RWPE1 (cell line): ENCODE measurements around the gene PPFIA2.
"Not testable (repeated sequence)": the region's sequence is repeated elsewhere in the genome, so short reads cannot be mapped to it uniquely, and the experiment has no call there.

Source experiments
- CTCF ChIA-PET: fragments of 350-600 bp; sonication (Branson Sonifier 250); formaldehyde crosslinking; extraction: SDS; loops from one replicate; lab custom pipeline; 2021; lab: Yijun Ruan, JAX
- POLR2A ChIA-PET: fragments of 400-600 bp; formaldehyde crosslinking; extraction: SDS; loops from one replicate; lab custom pipeline; 2020; ENCODE audit warnings: antibody characterized with exemption; ENCODE audit not compliant: low non-redundant PET; lab: Yijun Ruan, JAX
- DNase-seq: peaks from one replicate; pipeline ENCODE4 v3.0.0; 2012; ENCODE audit warnings: low spot score
- H3K27ac ChIP-seq: fragments of 450-650 bp; 2 replicates; pipeline ENCODE4 v1.5.1; 2017
- CTCF ChIP-seq: fragments of 450-650 bp; conservative IDR thresholded peaks from 2 replicates; pipeline ENCODE4 v1.5.1; 2017; ENCODE audit warnings: low read depth, mild to moderate bottlenecking

Gene PPFIA2

GRCh38 chr12:81610955-81611889 is 147.9 kb downstream of the PPFIA2 start:
- no peak overlapping the region for H3K27ac ChIP-seq
- TF ChIP-seq CTCF, result 0 out of 2 replicates have a peak, but pooled peaks have one; percentile 23
- no peak for DNase-seq
- ChIA-PET CTCF (interaction anchor here (0.6 to 1.2 kb wide), 5 partner anchors 57 to 1073 kb away, joined by 3 to 5 read pairs (median 3); no protein-coding TSS in a partner anchor), POLR2A (no interaction called here)

DNA sequence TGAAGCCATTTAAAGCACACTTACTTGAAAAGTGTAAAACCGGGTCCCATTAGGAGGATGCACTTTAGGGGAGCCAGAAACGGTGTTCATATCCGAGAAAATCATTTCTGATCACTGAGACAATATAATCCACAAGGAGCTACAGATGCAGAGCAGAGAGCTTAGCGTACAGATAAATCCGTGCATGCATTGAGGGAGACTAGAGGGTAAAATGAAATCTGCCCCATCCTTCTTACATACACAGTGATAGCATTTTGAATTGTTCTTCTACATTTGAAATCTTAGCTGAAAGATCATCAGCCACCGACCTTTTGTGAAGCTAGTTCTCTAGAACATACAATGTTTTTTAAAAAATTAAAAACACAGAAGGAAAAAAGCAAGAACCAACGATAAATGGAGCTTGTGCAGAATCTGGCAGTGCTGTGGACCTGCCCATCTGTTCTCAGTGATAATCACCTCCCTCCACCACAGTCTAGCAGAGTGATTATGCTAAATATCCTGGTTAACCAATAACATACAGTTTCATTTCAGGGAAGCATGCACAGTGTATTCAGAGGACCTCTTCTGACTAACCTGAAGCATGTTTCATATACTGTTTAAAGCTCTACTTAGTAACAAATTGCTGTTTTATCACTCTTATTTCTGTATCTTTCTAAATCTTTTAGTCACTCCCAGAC is 161.1 kb downstream of the PPFIA2 start:
- ChIA-PET CTCF (no interaction called here), POLR2A (no interaction called here)
- no peak for TF ChIP-seq CTCF
- DNase-seq, result no peak
- no peak overlapping the region for H3K27ac ChIP-seq

DNA sequence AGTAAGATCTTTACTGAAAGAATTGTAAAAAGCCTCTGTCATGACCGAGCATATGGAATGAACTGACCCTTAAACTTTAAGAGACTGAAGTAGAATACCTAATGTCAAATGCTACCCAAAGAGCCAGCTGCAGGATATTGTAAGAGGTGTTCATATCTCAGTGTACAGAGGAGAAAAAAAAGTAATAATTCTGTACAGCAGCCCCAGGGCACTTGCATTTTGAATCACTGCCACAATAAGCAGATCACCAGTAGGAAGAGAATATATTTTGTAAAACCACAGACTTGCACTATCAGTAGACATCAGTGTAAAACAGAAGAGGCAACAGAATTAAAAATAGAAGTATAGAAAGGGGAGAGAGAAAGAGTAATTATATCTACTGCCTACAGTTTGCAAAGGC is 162.6 kb downstream of the PPFIA2 start:
- no peak for DNase-seq
- TF ChIP-seq CTCF, result no peak
- POLR2A ChIA-PET, result no interaction called here
- no peak overlapping the region for H3K27ac ChIP-seq
- CTCF ChIA-PET, result no interaction called here

DNA sequence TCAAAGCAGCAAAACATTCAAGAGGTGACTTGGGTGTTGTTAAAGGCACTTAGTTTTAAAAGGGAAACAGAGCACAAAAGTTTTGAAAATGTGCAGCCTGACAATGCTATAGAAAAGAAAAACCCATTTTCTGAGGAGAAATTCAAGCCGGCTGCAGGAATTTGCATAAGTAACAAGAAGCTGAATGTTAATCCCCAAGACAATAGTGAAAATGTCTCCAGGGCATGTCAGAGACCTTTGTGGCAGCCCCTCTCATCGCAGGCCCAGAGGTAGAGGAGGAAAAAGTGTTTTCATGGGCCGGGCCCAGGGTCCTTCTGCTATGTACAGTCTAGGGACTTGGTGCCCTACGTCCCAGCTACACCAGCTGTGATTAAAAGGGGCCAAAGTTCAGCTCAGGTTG is 167.9 kb downstream of the PPFIA2 start:
- ChIA-PET CTCF (no interaction called here), POLR2A (no interaction called here)
- H3K27ac ChIP-seq, result no peak overlapping the region
- no peak for TF ChIP-seq CTCF
- DNase-seq, result no peak

- CTCF ChIA-PET, DNase-seq, POLR2A ChIA-PET, H3K27ac ChIP-seq: not testable (repeated sequence)
These were observed 168.4 kb downstream of the PPFIA2 start for GRCh38 chr12:81590703-81591102.

DNA sequence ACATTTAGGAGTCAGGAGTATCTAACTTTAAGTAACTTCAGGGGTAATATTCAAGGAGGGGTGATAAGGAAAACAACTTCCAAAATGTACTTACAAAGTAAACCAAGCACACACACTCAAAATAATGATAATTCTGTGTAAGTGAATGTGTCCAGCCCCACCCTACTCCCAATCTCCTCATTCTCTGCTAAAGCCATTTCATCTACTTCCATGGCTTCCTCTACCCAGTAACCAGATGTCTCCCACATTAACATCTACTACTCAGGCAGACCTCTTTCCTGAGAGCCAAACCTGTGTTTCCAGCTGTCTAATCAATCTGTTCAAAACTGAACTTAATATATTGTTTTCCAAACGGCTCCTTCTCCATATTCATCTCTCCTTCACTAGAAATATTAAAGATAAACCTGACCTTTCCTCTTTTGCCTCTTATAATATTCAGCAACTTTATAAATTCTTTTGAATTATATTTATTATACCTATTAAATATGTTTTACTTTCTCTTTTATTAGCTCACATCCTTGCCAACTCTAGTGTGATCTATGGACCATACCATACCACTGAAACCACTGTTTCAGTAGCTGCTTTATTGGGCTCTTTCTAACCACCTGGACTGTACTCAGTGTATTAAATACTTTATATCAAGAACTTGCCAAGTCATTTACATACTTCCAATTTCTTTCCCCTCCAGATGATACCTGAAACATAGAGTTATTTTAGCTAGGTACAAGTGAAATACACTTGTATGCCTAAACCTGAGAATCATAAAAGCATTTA is 170.7 kb downstream of the PPFIA2 start:
- ChIA-PET CTCF (interaction anchor here (1.0 kb wide), 1 partner anchor 9 kb away, joined by 3 read pairs; no protein-coding TSS in a partner anchor), POLR2A (no interaction called here)

More for the DNA sequence above, 170.7 kb downstream of the PPFIA2 start:
- DNase-seq, result no peak
- no peak overlapping the region for H3K27ac ChIP-seq
- no peak for TF ChIP-seq CTCF
